C4-2B (cell line): ENCODE data around the gene KPNA6.

Experiments used
- ZFX ChIP-seq: fragments of 450-650 bp; IDR thresholded peaks from 2 replicates; pipeline ENCODE4 v1.6.1; 2017
- TF ChIP-seq, protein P1 (sequence below): fragments of 450-650 bp; conservative IDR thresholded peaks from 2 replicates; pipeline ENCODE4 v1.5.1; 2017; ENCODE audit warnings: mild to moderate bottlenecking

DNA sequence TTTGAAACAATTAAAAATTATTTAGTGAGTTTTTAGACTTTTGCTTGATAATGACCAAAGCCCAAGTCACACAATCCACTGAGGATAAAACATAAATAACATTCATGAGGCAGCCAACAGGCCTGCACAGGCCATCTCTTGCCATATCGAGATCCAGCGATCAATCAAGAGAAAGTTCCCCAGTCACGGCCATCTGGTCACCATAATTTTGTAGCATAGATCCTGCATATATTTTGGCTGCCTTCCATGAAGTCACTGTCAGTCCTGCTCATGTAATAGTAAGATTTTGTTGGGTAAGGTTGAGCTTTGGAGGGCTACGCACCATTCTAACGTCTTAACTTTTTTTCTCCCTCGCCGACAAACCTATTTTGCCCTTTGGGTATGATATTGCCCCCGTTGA, 17.5 kb downstream of the KPNA6 start:
- TF ChIP-seq, protein P1, sequence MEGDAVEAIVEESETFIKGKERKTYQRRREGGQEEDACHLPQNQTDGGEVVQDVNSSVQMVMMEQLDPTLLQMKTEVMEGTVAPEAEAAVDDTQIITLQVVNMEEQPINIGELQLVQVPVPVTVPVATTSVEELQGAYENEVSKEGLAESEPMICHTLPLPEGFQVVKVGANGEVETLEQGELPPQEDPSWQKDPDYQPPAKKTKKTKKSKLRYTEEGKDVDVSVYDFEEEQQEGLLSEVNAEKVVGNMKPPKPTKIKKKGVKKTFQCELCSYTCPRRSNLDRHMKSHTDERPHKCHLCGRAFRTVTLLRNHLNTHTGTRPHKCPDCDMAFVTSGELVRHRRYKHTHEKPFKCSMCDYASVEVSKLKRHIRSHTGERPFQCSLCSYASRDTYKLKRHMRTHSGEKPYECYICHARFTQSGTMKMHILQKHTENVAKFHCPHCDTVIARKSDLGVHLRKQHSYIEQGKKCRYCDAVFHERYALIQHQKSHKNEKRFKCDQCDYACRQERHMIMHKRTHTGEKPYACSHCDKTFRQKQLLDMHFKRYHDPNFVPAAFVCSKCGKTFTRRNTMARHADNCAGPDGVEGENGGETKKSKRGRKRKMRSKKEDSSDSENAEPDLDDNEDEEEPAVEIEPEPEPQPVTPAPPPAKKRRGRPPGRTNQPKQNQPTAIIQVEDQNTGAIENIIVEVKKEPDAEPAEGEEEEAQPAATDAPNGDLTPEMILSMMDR: no peak
- no peak for TF ChIP-seq ZFX
